B cell (primary cell): ENCODE data around the gene TMEM209. TPM values are rescaled to one million over a fixed set of nuclear protein-coding genes. Genes with fewer than 3 reads are reported as not detected.

Experiments used
- ATAC-seq: fragments of 200-7000 bp; cut with Tn5 transposase; one replicate; pipeline ENCODE4 v1.10.0; 2021; ENCODE audit warnings: low read depth, mild to moderate bottlenecking, moderate number of reproducible peaks, moderate library complexity
- CTCF ChIA-PET: fragments of 350-600 bp; sonication (Branson Sonifier 250); formaldehyde crosslinking; loops from one replicate; lab custom pipeline; 2021; ENCODE audit warnings: antibody characterized with exemption, inconsistent platforms; lab: Charles Lee
- POLR2A ChIA-PET: fragments of 350-600 bp; sonication (Branson Sonifier 250); formaldehyde crosslinking; loops from one replicate; lab custom pipeline; 2021; ENCODE audit warnings: antibody characterized with exemption; lab: Charles Lee
- DNase-seq: peaks from one replicate; pipeline ENCODE4 v3.0.0; 2013
- H2AFZ ChIP-seq: 2 replicates; pipeline ENCODE4 v1.6.1; 2012; ENCODE audit warnings: mild to moderate bottlenecking, low read depth, low read length; ENCODE audit not compliant: insufficient read depth, poor library complexity, severe bottlenecking
- H3K27ac ChIP-seq, 2 donors: 1 replicate in 1 of 2; 2 replicates in 1 of 2; pipeline ENCODE4 v1.5.1; 2012 to 2013; ENCODE audit warnings: low read length in 2 of 2, mild to moderate bottlenecking in 2 of 2, moderate library complexity in 1 of 2
- H3K27me3 ChIP-seq, 4 experiments: fragments of 200-600 bp in 1 of 4; sonication (generic) in 1 of 4; replicated peaks in 1 of 4; 1 replicate in 2 of 4; 2 replicates in 2 of 4; pipeline versions ENCODE4 v1.6.1 to v1.7.0; 2013 to 2016; ENCODE audit warnings: low read length in 3 of 4, mild to moderate bottlenecking in 2 of 4, mixed read lengths in 1 of 4, moderate library complexity in 1 of 4; ENCODE audit not compliant: insufficient read depth in 4 of 4, control insufficient read depth in 3 of 4; ENCODE audit errors: control extremely low read depth in 1 of 4
- H3K36me3 ChIP-seq, 2 experiments: replicated peaks in 1 of 2; 1 replicate in 1 of 2; 2 replicates in 1 of 2; pipeline versions ENCODE4 v1.6.1 to v1.7.1; 2013; ENCODE audit warnings: low read length in 1 of 2; ENCODE audit not compliant: insufficient read depth in 2 of 2, control insufficient read depth in 1 of 2; ENCODE audit errors: control extremely low read depth in 1 of 2, extremely low read depth in 1 of 2
- H3K4me1 ChIP-seq, 2 donors: fragments of 200-600 bp in 1 of 2; sonication (generic) in 1 of 2; 1 replicate in 1 of 2; 2 replicates in 1 of 2; pipeline versions ENCODE4 v1.5.1 to v1.6.1; 2013 to 2017; ENCODE audit warnings: low read length in 2 of 2; ENCODE audit not compliant: control insufficient read depth in 2 of 2, insufficient read depth in 2 of 2
- H3K4me2 ChIP-seq: replicated peaks from 2 replicates; pipeline ENCODE3; 2012; ENCODE audit warnings: mild to moderate bottlenecking, low read depth, low read length; ENCODE audit not compliant: poor library complexity, severe bottlenecking
- H3K4me3 ChIP-seq, 5 experiments: fragments of 200-600 bp in 1 of 5; sonication (generic) in 1 of 5; 1 replicate in 3 of 5; 2 replicates in 2 of 5; pipeline versions ENCODE4 v1.5.1 to v1.7.0; 2011 to 2016; ENCODE audit warnings: low read length in 4 of 5, mild to moderate bottlenecking in 4 of 5, low read depth in 2 of 5, control low read depth in 1 of 5, moderate library complexity in 1 of 5; ENCODE audit not compliant: insufficient read depth in 1 of 5; ENCODE audit errors: control extremely low read depth in 1 of 5, extremely low read depth in 1 of 5
- H3K79me2 ChIP-seq: fragments of 200-600 bp; sonication (generic); one replicate; pipeline ENCODE4 v1.6.0; 2016; ENCODE audit warnings: low read length; ENCODE audit not compliant: control insufficient read depth, insufficient read depth
- H3K9ac ChIP-seq: fragments of 200-600 bp; sonication (generic); 2 replicates; pipeline ENCODE4 v1.6.1; 2017; ENCODE audit warnings: mild to moderate bottlenecking, low read length, moderate library complexity
- H3K9me3 ChIP-seq, 3 donors: one replicate each; pipeline versions ENCODE4 v1.6.1 to v1.7.1; 2013; ENCODE audit warnings: low read length in 2 of 3; ENCODE audit not compliant: control insufficient read depth in 2 of 3, insufficient read depth in 1 of 3; ENCODE audit errors: control extremely low read depth in 1 of 3
- H4K20me1 ChIP-seq: 2 replicates; pipeline ENCODE4 v1.6.0; 2012; ENCODE audit warnings: mild to moderate bottlenecking, low read length; ENCODE audit not compliant: insufficient read depth, control insufficient read depth, poor library complexity, severe bottlenecking
- H3K27ac Mint-ChIP-seq: one replicate; pipeline ENCODE4 v1.8.0; 2021; ENCODE audit warnings: mixed read lengths
- H3K27me3 Mint-ChIP-seq: one replicate; pipeline ENCODE4 v1.8.0; 2021; ENCODE audit warnings: mixed read lengths
- H3K4me1 Mint-ChIP-seq: one replicate; pipeline ENCODE4 v1.8.0; 2021; ENCODE audit warnings: mixed read lengths
- H3K4me3 Mint-ChIP-seq: one replicate; pipeline ENCODE4 v1.8.0; 2021; ENCODE audit warnings: mixed read lengths
- H3K9me3 Mint-ChIP-seq: one replicate; pipeline ENCODE4 v1.8.0; 2022; ENCODE audit warnings: mixed read lengths; ENCODE audit not compliant: insufficient read depth
- EZH2 ChIP-seq: IDR thresholded peaks from 2 replicates; pipeline ENCODE4 v1.6.1; 2012; ENCODE audit warnings: borderline replicate concordance, low read depth, mild to moderate bottlenecking, moderate library complexity, low read length; ENCODE audit not compliant: insufficient read depth, poor library complexity, severe bottlenecking
- WGBS: methylation state at CpG from one replicate; pipeline ENCODE4 v1.1.5; 2013; ENCODE audit warnings: missing lambda C conversion rate; ENCODE audit not compliant: insufficient coverage; 5-methylcytosine and 5-hydroxymethylcytosine counted together
- intact Hi-C: fragments of 100-400 bp; cut with micrococcal nuclease; formaldehyde crosslinking; loops from one replicate; pipeline ENCODE4 v1.10.0; 2022
- polyA plus RNA-seq: library from polyadenylated mRNA; depleted of rRNA; stranded (reverse); fragments of >200 nt; gene quantifications from 2 replicates; pipeline ENCODE4 v1.2.3, GENCODE V29; 2012
- total RNA-seq, 2 donors: library from RNA; stranded (reverse); fragments of 120-200 nt in 1 of 2; gene quantifications; 1 replicate in 1 of 2; 2 replicates in 1 of 2; pipeline versions ENCODE4 v1.2.3 to v1.2.4, GENCODE V29; 2013 to 2022
- TF ChIP-seq, protein P1 (sequence below): fragments of 200-600 bp; IDR thresholded peaks from one replicate; pipeline ENCODE4 v1.8.0; 2022; ENCODE audit warnings: antibody characterized with exemption, mild to moderate bottlenecking

Gene TMEM209
- total and polyA plus RNA-seq, 2 donors (not counting 1 experiment from before 2014, with no cell fraction given) = 15.8 to 35.8 TPM

DNA sequence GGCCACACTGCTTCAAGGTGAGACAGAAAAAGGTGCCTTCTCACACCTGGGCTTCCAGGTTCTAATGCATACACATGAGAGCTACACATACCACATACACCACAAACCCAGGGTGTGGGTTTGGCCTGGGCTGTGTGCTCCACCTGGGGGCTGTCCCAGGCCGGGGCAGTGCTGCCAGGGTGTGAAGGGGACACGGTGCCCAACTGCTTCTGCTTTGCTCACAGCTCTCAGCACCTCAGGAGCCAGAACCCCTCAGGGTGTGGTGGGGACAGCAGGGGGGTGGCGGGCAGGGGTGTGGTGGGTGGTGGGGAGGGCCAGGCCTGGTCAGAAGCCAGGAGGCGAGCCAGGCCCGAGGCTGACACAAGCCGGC is 51.1 kb downstream of the TMEM209 start:
- peaks cover 0 to 46% (median 12%) of the 10 kb centered on the region in 3 donors for H3K9me3 ChIP-seq
- H3K36me3 ChIP-seq = no peaks in the 10 kb centered on the region
- no peaks in the 10 kb centered on the region for H4K20me1 ChIP-seq
- WGBS = 63% methylated on average over 5 of the region's 6 CpGs
- ChIA-PET CTCF (no interaction called here), POLR2A (interaction anchor here (0.9 kb wide), 1 partner anchor 15 kb away, joined by 10 read pairs; no protein-coding TSS in a partner anchor)
- peaks cover 7% of the 10 kb centered on the region for H3K79me2 ChIP-seq
- Mint-ChIP-seq H3K4me3 (no peak overlapping the region), H3K27ac (peak overlapping the region; percentile 73), H3K4me1 (peaks cover 17% of the 10 kb centered on the region), H3K27me3 (no peaks in the 10 kb centered on the region), H3K9me3 (no peaks in the 10 kb centered on the region)
- H3K27me3 ChIP-seq = no peaks in the 10 kb centered on the region
- peak; percentile 16 for DNase-seq
- peaks cover 30 to 47% of the 10 kb centered on the region in 2 donors for H3K4me1 ChIP-seq
- H3K27ac ChIP-seq = no peak overlapping the region
- no peak overlapping the region for H3K4me2 ChIP-seq
- H3K9ac ChIP-seq = no peak overlapping the region
- no peak overlapping the region for H2AFZ ChIP-seq
- TF ChIP-seq, protein P1, sequence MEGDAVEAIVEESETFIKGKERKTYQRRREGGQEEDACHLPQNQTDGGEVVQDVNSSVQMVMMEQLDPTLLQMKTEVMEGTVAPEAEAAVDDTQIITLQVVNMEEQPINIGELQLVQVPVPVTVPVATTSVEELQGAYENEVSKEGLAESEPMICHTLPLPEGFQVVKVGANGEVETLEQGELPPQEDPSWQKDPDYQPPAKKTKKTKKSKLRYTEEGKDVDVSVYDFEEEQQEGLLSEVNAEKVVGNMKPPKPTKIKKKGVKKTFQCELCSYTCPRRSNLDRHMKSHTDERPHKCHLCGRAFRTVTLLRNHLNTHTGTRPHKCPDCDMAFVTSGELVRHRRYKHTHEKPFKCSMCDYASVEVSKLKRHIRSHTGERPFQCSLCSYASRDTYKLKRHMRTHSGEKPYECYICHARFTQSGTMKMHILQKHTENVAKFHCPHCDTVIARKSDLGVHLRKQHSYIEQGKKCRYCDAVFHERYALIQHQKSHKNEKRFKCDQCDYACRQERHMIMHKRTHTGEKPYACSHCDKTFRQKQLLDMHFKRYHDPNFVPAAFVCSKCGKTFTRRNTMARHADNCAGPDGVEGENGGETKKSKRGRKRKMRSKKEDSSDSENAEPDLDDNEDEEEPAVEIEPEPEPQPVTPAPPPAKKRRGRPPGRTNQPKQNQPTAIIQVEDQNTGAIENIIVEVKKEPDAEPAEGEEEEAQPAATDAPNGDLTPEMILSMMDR = no peak
- TF ChIP-seq EZH2 = no peak
- intact Hi-C loops = no loop called here
- no peak overlapping the region for H3K4me3 ChIP-seq
- ATAC-seq = no peak

DNA sequence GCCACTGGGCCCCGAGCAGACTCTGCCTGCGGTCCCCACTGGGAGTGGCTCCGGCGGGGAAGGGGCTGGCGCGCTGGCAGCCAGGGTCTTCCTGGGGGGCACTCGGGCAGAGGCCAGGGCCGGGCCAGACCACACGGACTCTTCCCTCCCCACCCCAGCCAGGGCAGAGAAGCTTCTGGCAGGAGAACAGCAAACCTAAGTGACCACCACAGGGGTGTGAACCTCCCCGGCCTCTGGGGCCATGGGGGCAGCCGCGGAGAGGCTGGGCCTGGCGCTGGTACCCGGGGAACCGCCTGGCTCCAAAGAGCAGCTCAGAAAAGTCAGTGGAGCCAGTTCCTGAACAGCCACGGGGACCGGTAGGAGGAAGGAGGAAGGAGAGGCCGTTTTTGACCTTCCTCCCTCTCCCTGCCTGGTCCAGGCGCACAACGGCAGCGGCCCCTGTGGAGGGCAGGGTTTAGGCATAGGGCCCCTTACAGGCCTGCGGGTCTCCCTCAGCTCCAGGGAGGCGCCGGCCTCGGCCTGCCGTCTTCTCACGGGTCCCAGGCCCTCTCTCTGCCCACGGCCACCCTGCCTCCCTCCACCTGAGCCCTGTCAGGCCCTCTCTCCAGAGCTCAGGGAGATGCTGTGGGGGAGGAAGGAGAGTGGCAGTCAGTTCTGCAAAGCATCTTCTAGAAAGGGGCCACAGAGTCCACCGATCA is 51.8 kb downstream of the TMEM209 start:
- CTCF ChIA-PET = no interaction called here
- H3K27ac ChIP-seq = no peak overlapping the region
- no peak overlapping the region for H2AFZ ChIP-seq
- no peak overlapping the region for H3K4me2 ChIP-seq
- no peak overlapping the region for H3K4me3 ChIP-seq
- Mint-ChIP-seq H3K4me3 (no peak overlapping the region), H3K9me3 (no peaks in the 10 kb centered on the region), H3K27ac (no peak overlapping the region), H3K4me1 (peaks cover 22% of the 10 kb centered on the region), H3K27me3 (no peaks in the 10 kb centered on the region)
- peaks cover 0 to 46% (median 12%) of the 10 kb centered on the region in 3 donors for H3K9me3 ChIP-seq
- 83% methylated on average over 22 of the region's 29 CpGs for WGBS
- DNase-seq (no peak), ATAC-seq (no peak)
- H4K20me1 ChIP-seq = no peaks in the 10 kb centered on the region
- no peaks in the 10 kb centered on the region for H3K36me3 ChIP-seq
- H3K27me3 ChIP-seq = no peaks in the 10 kb centered on the region
- H3K4me1 ChIP-seq = peaks cover 32 to 54% of the 10 kb centered on the region in 2 donors
- peaks cover 7% of the 10 kb centered on the region for H3K79me2 ChIP-seq
- TF ChIP-seq EZH2 = no peak
- TF ChIP-seq, protein P1 = no peak
- POLR2A ChIA-PET = interaction anchor here (0.5 to 1.0 kb wide), 3 partner anchors 11 to 205 kb away, joined by 3 to 10 read pairs (median 3); no protein-coding TSS in a partner anchor
- no peak overlapping the region for H3K9ac ChIP-seq
- intact Hi-C loops = no loop called here
